OCI-LY1 (cell line): ENCODE results near the gene CBX8.
A peak's percentile ranks its signal among the peaks of the same experiment; 100 is the strongest.

Experiments used
- H2AFZ ChIP-seq: fragments of 200-600 bp; sonication (generic), shearing (Covaris generic); 2 replicates; pipeline ENCODE4 v1.6.0; 2014; ENCODE audit warnings: antibody characterized with exemption, mild to moderate bottlenecking, low read length
- H3F3A ChIP-seq: fragments of 200-600 bp; sonication (generic), shearing (Covaris generic); 2 replicates; pipeline ENCODE4 v1.6.0; 2014; ENCODE audit warnings: mild to moderate bottlenecking, antibody characterized with exemption, low read length, moderate library complexity; ENCODE audit not compliant: insufficient read depth
- H3K27ac ChIP-seq: fragments of 200-600 bp; sonication (generic); 2 replicates; pipeline ENCODE4 v1.5.1; 2014; ENCODE audit warnings: low read length, mixed run types, mild to moderate bottlenecking, low read depth; ENCODE audit not compliant: poor library complexity, severe bottlenecking
- H3K27me3 ChIP-seq: fragments of 200-600 bp; sonication (generic); 2 replicates; pipeline ENCODE4 v1.6.0; 2014; ENCODE audit warnings: antibody characterized with exemption, mild to moderate bottlenecking, low read length, moderate library complexity; ENCODE audit not compliant: insufficient read depth
- H3K36me3 ChIP-seq: fragments of 200-600 bp; sonication (generic); 2 replicates; pipeline ENCODE4 v1.6.1; 2014; ENCODE audit warnings: mild to moderate bottlenecking, antibody characterized with exemption, low read length, moderate library complexity, mixed read lengths; ENCODE audit not compliant: insufficient read depth
- H3K4me1 ChIP-seq: fragments of 200-600 bp; sonication (generic); 2 replicates; pipeline ENCODE4 v1.5.1; 2014; ENCODE audit warnings: mild to moderate bottlenecking, low read length, moderate library complexity; ENCODE audit not compliant: insufficient read depth, severe bottlenecking
- H3K4me2 ChIP-seq: fragments of 200-600 bp; sonication (generic), shearing (Covaris generic); 2 replicates; pipeline ENCODE4 v1.6.1; 2014; ENCODE audit warnings: low read length
- H3K4me3 ChIP-seq: fragments of 200-600 bp; sonication (generic); 2 replicates; pipeline ENCODE4 v1.5.1; 2014; ENCODE audit warnings: low read length, low read depth, mild to moderate bottlenecking, mixed read lengths; ENCODE audit not compliant: poor library complexity, severe bottlenecking
- H3K79me2 ChIP-seq: fragments of 200-600 bp; shearing (Covaris generic); 2 replicates; pipeline ENCODE4 v1.6.1; 2016; ENCODE audit warnings: mixed run types, low read length, mixed read lengths; ENCODE audit not compliant: insufficient read depth
- H3K9ac ChIP-seq: fragments of 200-600 bp; sonication (generic), shearing (Covaris generic); 2 replicates; pipeline ENCODE4 v1.6.1; 2014; ENCODE audit warnings: mild to moderate bottlenecking, low read length, mixed read lengths
- H3K9me2 ChIP-seq: fragments of 200-600 bp; sonication (generic), shearing (Covaris generic); 2 replicates; pipeline ENCODE4 v1.6.1; 2014; ENCODE audit warnings: low read depth, mild to moderate bottlenecking, low read length, mixed read lengths
- H3K9me3 ChIP-seq: fragments of 200-600 bp; shearing (Covaris generic); 2 replicates; pipeline ENCODE4 v1.6.1; 2014; ENCODE audit warnings: low read length, mixed read lengths
- H4K20me1 ChIP-seq: fragments of 200-600 bp; sonication (generic), shearing (Covaris generic); 2 replicates; pipeline ENCODE4 v1.6.0; 2016; ENCODE audit warnings: mild to moderate bottlenecking, low read length; ENCODE audit not compliant: insufficient read depth
- CTCF ChIP-seq: fragments of 200-600 bp; sonication (generic), shearing (Covaris generic); IDR thresholded peaks from 2 replicates; pipeline ENCODE4 v1.5.1; 2017; ENCODE audit warnings: mild to moderate bottlenecking, antibody characterized with exemption, low read length, moderate library complexity, mixed read lengths
- EZH2 ChIP-seq: fragments of 200-600 bp; sonication (generic), shearing (Covaris generic); IDR thresholded peaks from 2 replicates; pipeline ENCODE4 v1.8.0; 2017; ENCODE audit warnings: borderline replicate concordance, mixed run types, mild to moderate bottlenecking, antibody characterized with exemption, low read length, moderate library complexity, mixed read lengths

The CBX8 gene

DNA sequence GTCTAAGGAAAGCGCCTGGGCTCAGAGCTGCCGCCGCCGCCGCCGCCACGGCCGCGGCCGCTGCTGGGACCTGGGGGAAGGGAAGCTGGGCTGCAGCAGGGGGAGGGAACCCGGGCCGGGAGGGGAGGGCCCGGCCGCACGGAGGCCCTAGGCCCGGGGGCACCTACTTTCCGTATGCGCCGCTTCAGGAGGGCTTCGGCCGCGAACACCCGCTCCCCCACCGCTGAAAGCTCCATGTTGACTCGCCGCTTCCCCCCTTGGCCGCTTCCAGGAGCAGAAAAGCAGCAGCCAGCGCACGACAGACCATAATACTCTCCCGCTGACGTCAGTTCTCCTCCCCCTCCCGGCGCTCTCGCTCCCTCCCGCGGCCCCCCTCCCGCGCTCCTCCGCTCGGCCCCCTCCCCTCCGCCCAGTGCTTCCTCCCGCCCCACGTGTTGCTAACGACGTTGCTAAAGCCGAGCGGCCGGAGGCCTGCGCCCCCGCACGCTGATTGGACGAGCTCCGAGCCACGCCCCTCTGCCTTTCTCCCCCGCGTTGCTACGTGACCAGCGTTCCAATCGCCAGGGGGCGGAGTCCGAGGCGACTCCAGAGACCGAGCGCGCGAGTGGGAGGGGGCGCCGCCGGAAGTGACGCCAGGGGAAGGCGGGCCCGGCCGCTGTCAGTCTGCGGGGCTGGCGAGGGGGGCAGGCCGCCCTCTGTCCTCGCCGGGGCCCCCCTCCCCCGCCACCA lies at the start of gene CBX8:
CBX8 (minus strand) TSS at position 315 of the 729 bp plus-strand sequence; CDS start at position 236, 79 bp downstream.
- H4K20me1 ChIP-seq: no peaks in the 10 kb centered on the region
- no peaks in the 10 kb centered on the region for H3K9me3 ChIP-seq
- no peaks in the 10 kb centered on the region for H3F3A ChIP-seq
- no peaks in the 10 kb centered on the region for H3K9me2 ChIP-seq
- peak within 1 kb of the TSS; percentile 43 for H3K27ac ChIP-seq
- H3K27me3 ChIP-seq: peaks cover 6% of the 10 kb centered on the region
- TF ChIP-seq EZH2 (no peak), CTCF (no peak)
- H3K4me2 ChIP-seq: peak within 1 kb of the TSS; percentile 82
- H3K9ac ChIP-seq: peak within 1 kb of the TSS; percentile 73
- peak within 1 kb of the TSS; percentile 72 for H3K4me3 ChIP-seq
- no peak within 1 kb of the TSS for H2AFZ ChIP-seq
- peaks cover 44% of the 10 kb centered on the region for H3K4me1 ChIP-seq
- H3K79me2 ChIP-seq: no peaks in the 10 kb centered on the region
- H3K36me3 ChIP-seq: peaks cover 20% of the 10 kb centered on the region

- TF ChIP-seq CTCF (no peak), EZH2 (no peak)
- Histone ChIP-seq H3K4me2 (no peak overlapping the region), H3F3A (no peaks in the 10 kb centered on the region), H3K4me3 (no peak overlapping the region), H2AFZ (no peak overlapping the region), H3K4me1 (no peaks in the 10 kb centered on the region), H4K20me1 (no peaks in the 10 kb centered on the region), H3K27ac (no peak overlapping the region), H3K79me2 (no peaks in the 10 kb centered on the region), H3K27me3 (peaks cover 15% of the 10 kb centered on the region), H3K9ac (no peak overlapping the region), H3K9me3 (no peaks in the 10 kb centered on the region), H3K9me2 (no peaks in the 10 kb centered on the region), H3K36me3 (no peaks in the 10 kb centered on the region)
These were observed 48.7 kb upstream of the CBX8 start for GRCh38 chr17:79845601-79845949.

DNA sequence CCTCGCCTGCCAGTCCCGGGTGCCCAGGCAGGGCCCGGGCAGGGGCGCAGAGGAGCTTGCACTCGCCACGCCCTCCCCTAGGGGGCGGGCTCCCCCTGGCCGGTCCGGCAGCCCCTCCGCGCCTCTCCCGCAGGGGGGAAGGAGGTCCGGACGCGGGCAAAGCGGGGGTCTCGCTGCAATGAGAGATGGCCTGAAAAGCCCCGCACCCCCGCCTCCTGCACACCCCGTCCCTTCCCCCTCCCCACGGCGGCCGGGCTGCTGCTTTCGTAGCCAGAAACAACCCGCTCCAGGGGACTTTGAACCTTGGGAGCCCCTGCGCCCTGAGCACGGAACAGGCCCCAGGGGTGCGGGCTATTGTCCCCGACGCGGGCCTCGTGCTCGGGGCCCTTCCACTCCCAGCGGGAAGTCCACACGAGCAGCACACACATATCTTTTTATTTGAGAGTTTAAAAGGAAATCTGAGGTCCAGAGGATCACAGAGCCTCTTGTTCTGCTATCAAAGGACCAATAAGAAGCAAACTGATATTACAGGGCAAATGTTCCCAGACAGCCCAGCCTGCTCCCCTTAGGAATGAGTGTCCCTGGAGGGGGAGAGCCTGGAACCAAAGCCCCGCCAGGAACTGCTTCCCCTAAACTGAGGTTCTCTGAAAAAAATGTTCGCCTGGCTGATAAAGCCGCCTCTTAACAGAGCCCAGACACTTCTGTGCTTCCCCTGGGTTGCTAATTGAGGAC lies 48.2 kb upstream of the CBX8 start:
- Histone ChIP-seq H3K9ac (no peak overlapping the region), H4K20me1 (no peaks in the 10 kb centered on the region), H3F3A (no peaks in the 10 kb centered on the region), H3K27ac (no peak overlapping the region), H3K36me3 (no peaks in the 10 kb centered on the region), H3K4me2 (no peak overlapping the region), H2AFZ (no peak overlapping the region), H3K4me3 (no peak overlapping the region), H3K9me2 (no peaks in the 10 kb centered on the region), H3K27me3 (peaks cover 15% of the 10 kb centered on the region), H3K4me1 (no peaks in the 10 kb centered on the region), H3K9me3 (no peaks in the 10 kb centered on the region), H3K79me2 (no peaks in the 10 kb centered on the region)
- TF ChIP-seq CTCF: peak; percentile 59
- TF ChIP-seq EZH2: no peak
